ENCODE results near the gene RNF144B.

- no peak for TF ChIP-seq ZNF425 (CRISPR knock-in tag; conservative IDR thresholded peaks at IDR 0.05)
- no peak for TF ChIP-seq CTCF (IDR thresholded peaks at IDR 0.05)
- TF ChIP-seq USF1 (CRISPR knock-in tag; IDR thresholded peaks at IDR 0.05), result no peak
- TF ChIP-seq ELF4 (CRISPR knock-in tag; IDR thresholded peaks at IDR 0.05; ENCODE audit: low read depth), result no peak
- no peak for TF ChIP-seq NR3C1 (CRISPR knock-in tag; conservative IDR thresholded peaks at IDR 0.05; ENCODE audit: low read depth)
- no peak for TF ChIP-seq MAX (CRISPR knock-in tag; IDR thresholded peaks at IDR 0.05)
These were observed 120.4 kb downstream of the RNF144B start for GRCh38 chr6:18507561-18507960.

Data from WTC11 (cell line).